ENCODE data around the gene SRGAP2C. TPM values are rescaled to one million over a fixed set of nuclear protein-coding genes. Genes with fewer than 3 reads are reported as not detected.
"Not testable (repeated sequence)": the region's sequence is repeated elsewhere in the genome, so short reads cannot be mapped to it uniquely, and the experiment has no call there.

The SRGAP2C gene
- total and polyA plus RNA-seq, 2 of the 13 experiments (the other 11 are each of a cell fraction or from before 2014, with no cell fraction given), result 6.9 to 8.4 TPM

DNA sequence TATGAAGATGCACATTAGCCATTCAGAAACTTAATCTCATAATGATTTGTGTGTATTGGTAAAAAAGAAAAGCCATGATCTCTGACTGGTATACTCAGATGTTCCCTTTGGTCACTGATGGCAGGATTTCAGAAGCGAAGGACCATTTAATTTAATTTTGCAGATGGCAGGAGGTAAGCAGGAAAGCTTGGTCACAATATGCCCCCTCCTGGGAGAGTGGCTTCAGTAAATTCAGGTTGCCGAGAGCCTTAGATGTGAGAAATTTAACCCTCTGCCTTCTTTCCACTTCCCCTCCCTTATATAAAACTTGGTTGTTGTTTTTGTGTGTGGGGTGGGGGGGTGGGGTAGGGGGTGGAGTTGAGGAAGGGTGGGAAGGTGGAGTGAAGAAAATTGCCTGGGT, 72.9 kb downstream of the SRGAP2C start:
- H3K79me2 ChIP-seq (ENCODE audit: insufficient read depth, low read length); POLR2A ChIA-PET; H3K4me2 ChIP-seq (ENCODE audit: low read depth, low read length); DNase-seq (ENCODE audit: low spot score); H3K27me3 ChIP-seq (ENCODE audit: control insufficient read depth in 1 of 2, insufficient read depth in 2 of 2, low read length in 2 of 2); CTCF ChIA-PET (ENCODE audit: low intra/inter-chr PET ratio, low total read pairs); H3K27ac ChIP-seq (ENCODE audit: extremely low read length, insufficient read depth, low read length); intact Hi-C loops (cut with micrococcal nuclease; ENCODE audit: unreplicated experiment); H2AFZ ChIP-seq (ENCODE audit: low read length); H3K9ac ChIP-seq (ENCODE audit: insufficient read depth, low read depth, low read length); FAIRE-seq; H3K9me3 ChIP-seq (ENCODE audit: low read length); H3K4me3 ChIP-seq (replicated peaks in 1 of 3; ENCODE audit: insufficient read depth in 1 of 3, low read depth in 2 of 3, low read length in 3 of 3); H3K36me3 ChIP-seq (replicated peaks in 1 of 2; ENCODE audit: control insufficient read depth in 1 of 2, insufficient read depth in 2 of 2, low read length in 2 of 2); ATAC-seq; H3K4me1 ChIP-seq (ENCODE audit: insufficient read depth, low read length); BruUV-seq (replicated peaks); in situ Hi-C loops (cut with HindIII; ENCODE audit: extremely low pct_ligation_motif_present, low pct_unique_long_range_greater_than_20kb); H4K20me1 ChIP-seq (ENCODE audit: insufficient read depth, low read length): not testable (repeated sequence)
- no CpG with 5 or more reads among the region's 2 CpGs for WGBS (ENCODE audit: low lambda C conversion rate)

DNA sequence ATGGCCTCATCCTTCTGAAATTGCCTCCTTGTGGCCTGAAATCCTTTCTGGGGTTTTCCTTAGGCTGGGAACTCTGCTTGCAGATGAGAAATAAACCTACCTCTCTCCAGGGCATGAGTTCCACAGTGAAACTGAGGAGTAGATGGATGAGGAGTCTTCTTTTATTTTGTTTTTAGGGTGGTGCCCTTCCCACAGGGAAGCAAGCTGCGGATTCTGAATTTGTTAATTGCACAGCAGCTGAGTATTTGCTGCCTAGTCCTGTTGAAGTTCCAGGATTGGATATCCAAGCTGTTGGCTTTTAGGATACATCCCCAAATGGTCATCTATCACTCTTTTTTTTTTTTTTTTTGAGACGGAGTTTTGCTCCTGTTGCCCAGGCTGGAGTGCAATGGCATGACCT, 73.4 kb downstream of the SRGAP2C start:
- BruUV-seq (replicated peaks); H2AFZ ChIP-seq (ENCODE audit: low read length); H3K79me2 ChIP-seq (ENCODE audit: insufficient read depth, low read length); H3K9ac ChIP-seq (ENCODE audit: insufficient read depth, low read depth, low read length); H4K20me1 ChIP-seq (ENCODE audit: insufficient read depth, low read length); DNase-seq (ENCODE audit: low spot score); ATAC-seq; POLR2A ChIA-PET; H3K4me3 ChIP-seq (replicated peaks in 1 of 3; ENCODE audit: insufficient read depth in 1 of 3, low read depth in 2 of 3, low read length in 3 of 3); CTCF ChIA-PET (ENCODE audit: low intra/inter-chr PET ratio, low total read pairs); H3K4me1 ChIP-seq (ENCODE audit: insufficient read depth, low read length); FAIRE-seq; H3K27ac ChIP-seq (ENCODE audit: extremely low read length, insufficient read depth, low read length); intact Hi-C loops (cut with micrococcal nuclease; ENCODE audit: unreplicated experiment); H3K4me2 ChIP-seq (ENCODE audit: low read depth, low read length); H3K36me3 ChIP-seq (replicated peaks in 1 of 2; ENCODE audit: control insufficient read depth in 1 of 2, insufficient read depth in 2 of 2, low read length in 2 of 2); in situ Hi-C loops (cut with HindIII; ENCODE audit: extremely low pct_ligation_motif_present, low pct_unique_long_range_greater_than_20kb); H3K27me3 ChIP-seq (ENCODE audit: control insufficient read depth in 1 of 2, insufficient read depth in 2 of 2, low read length in 2 of 2); H3K9me3 ChIP-seq (ENCODE audit: low read length): not testable (repeated sequence)
- WGBS (ENCODE audit: low lambda C conversion rate), result 79% methylated on average over 1 of the region's 2 CpGs

DNA sequence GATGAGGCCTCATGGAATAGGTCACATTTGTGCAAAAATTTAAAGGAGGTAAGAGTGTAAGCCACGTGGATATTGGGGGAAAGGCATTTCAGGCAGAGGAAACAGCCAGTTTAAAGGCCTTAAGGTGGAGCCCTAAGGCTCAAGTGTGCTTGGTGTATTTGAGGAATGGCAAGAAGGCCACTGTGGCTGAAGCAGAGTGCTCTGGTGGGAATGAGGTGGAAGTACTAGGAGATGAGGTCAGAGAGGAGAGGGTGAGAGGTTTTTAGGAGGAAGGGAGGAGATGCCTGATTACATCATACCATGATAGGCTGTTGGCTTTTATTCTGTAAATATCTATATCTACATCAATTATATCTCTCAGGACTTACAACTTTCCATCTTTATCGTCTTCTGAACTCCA, 75.4 kb downstream of the SRGAP2C start:
- 98% methylated on average over 2 of the region's 2 CpGs for WGBS (ENCODE audit: low lambda C conversion rate)

DNA sequence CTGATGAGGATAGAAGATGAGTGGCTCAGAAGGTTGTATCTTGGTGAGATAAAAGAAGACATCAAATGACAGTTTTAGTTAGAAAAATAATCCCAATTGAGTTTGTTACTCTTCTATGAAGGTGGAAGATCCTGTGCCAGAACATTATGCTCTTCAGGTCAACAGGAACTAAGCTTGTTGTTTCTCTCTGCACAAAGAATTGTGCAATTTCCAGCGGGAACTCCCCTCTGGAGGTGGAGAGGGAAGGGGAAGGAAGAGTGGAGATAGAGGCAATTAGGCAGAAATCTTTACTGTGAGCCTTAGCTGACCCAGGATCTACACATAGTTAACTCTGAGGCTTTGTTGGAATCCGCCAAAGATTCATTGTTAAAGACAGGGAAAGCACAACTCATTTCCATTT, 77.4 kb downstream of the SRGAP2C start:
- in situ Hi-C loops (cut with HindIII; ENCODE audit: extremely low pct_ligation_motif_present, low pct_unique_long_range_greater_than_20kb); POLR2A ChIA-PET; H3K4me1 ChIP-seq (ENCODE audit: insufficient read depth, low read length); H3K27me3 ChIP-seq (ENCODE audit: control insufficient read depth in 1 of 2, insufficient read depth in 2 of 2, low read length in 2 of 2); H3K36me3 ChIP-seq (replicated peaks in 1 of 2; ENCODE audit: control insufficient read depth in 1 of 2, insufficient read depth in 2 of 2, low read length in 2 of 2); H3K9ac ChIP-seq (ENCODE audit: insufficient read depth, low read depth, low read length); DNase-seq (ENCODE audit: low spot score); H3K9me3 ChIP-seq (ENCODE audit: low read length); CTCF ChIA-PET (ENCODE audit: low intra/inter-chr PET ratio, low total read pairs); H2AFZ ChIP-seq (ENCODE audit: low read length); intact Hi-C loops (cut with micrococcal nuclease; ENCODE audit: unreplicated experiment); H3K4me2 ChIP-seq (ENCODE audit: low read depth, low read length); H3K79me2 ChIP-seq (ENCODE audit: insufficient read depth, low read length); H4K20me1 ChIP-seq (ENCODE audit: insufficient read depth, low read length); BruUV-seq (replicated peaks); H3K27ac ChIP-seq (ENCODE audit: extremely low read length, insufficient read depth, low read length); H3K4me3 ChIP-seq (replicated peaks in 1 of 3; ENCODE audit: insufficient read depth in 1 of 3, low read depth in 2 of 3, low read length in 3 of 3): not testable (repeated sequence)
- FAIRE-seq, result peak; percentile 61
- peak; percentile 39; the same call in 1 of the 3 replicates for ATAC-seq
- WGBS (ENCODE audit: low lambda C conversion rate), result no CpG with 5 or more reads among the region's 2 CpGs

More for the DNA sequence above, 75.4 kb downstream of the SRGAP2C start:
- H3K4me1 ChIP-seq (ENCODE audit: insufficient read depth, low read length); H2AFZ ChIP-seq (ENCODE audit: low read length); BruUV-seq (replicated peaks); in situ Hi-C loops (cut with HindIII; ENCODE audit: extremely low pct_ligation_motif_present, low pct_unique_long_range_greater_than_20kb); H4K20me1 ChIP-seq (ENCODE audit: insufficient read depth, low read length); H3K27me3 ChIP-seq (ENCODE audit: control insufficient read depth in 1 of 2, insufficient read depth in 2 of 2, low read length in 2 of 2); intact Hi-C loops (cut with micrococcal nuclease; ENCODE audit: unreplicated experiment); H3K27ac ChIP-seq (ENCODE audit: extremely low read length, insufficient read depth, low read length); POLR2A ChIA-PET; FAIRE-seq; H3K79me2 ChIP-seq (ENCODE audit: insufficient read depth, low read length); H3K4me3 ChIP-seq (replicated peaks in 1 of 3; ENCODE audit: insufficient read depth in 1 of 3, low read depth in 2 of 3, low read length in 3 of 3); CTCF ChIA-PET (ENCODE audit: low intra/inter-chr PET ratio, low total read pairs); H3K9me3 ChIP-seq (ENCODE audit: low read length); H3K36me3 ChIP-seq (replicated peaks in 1 of 2; ENCODE audit: control insufficient read depth in 1 of 2, insufficient read depth in 2 of 2, low read length in 2 of 2); H3K4me2 ChIP-seq (ENCODE audit: low read depth, low read length); ATAC-seq; DNase-seq (ENCODE audit: low spot score); H3K9ac ChIP-seq (ENCODE audit: insufficient read depth, low read depth, low read length): not testable (repeated sequence)
